SKM-1 (cell line): ENCODE data around the gene C9orf72.
A peak's percentile ranks its signal among the peaks of the same experiment; 100 is the strongest.
"Not testable (repeated sequence)": the region's sequence is repeated elsewhere in the genome, so short reads cannot be mapped to it uniquely, and the experiment has no call there.

Experiments used
- DNase-seq: peaks from one replicate; lab custom pipeline; 2025; ENCODE audit not compliant: unreplicated experiment; lab: John Stamatoyannopoulos, UW

C9orf72 gene

GRCh38 chr9:27572918-27573633 lies at the start of gene C9orf72:
TSS of gene C9orf72 (minus strand) at chr9:27573481. CDS start at chr9:27567120, 6,361 bp downstream.
- no peak for DNase-seq

GRCh38 chr9:27622693-27623340 lies 49.5 kb upstream of the C9orf72 start:
- DNase-seq: peak; percentile 19

GRCh38 chr9:27619743-27620142 lies 46.5 kb upstream of the C9orf72 start:
- DNase-seq: no peak

- no peak for DNase-seq
Measured at GRCh38 chr9:27618066-27618465, 44.8 kb upstream of the C9orf72 start.

GRCh38 chr9:27614551-27614950 lies 41.3 kb upstream of the C9orf72 start:
- no peak for DNase-seq

- DNase-seq: not testable (repeated sequence)
Measured at GRCh38 chr9:27612036-27612435, 38.8 kb upstream of the C9orf72 start.

- no peak for DNase-seq
Measured at GRCh38 chr9:27610622-27611021, 37.3 kb upstream of the C9orf72 start.

GRCh38 chr9:27602954-27603353 lies 29.7 kb upstream of the C9orf72 start:
- DNase-seq: no peak

GRCh38 chr9:27602142-27602861 lies 29.0 kb upstream of the C9orf72 start:
- DNase-seq: peak; percentile 61

- no peak for DNase-seq
Measured at GRCh38 chr9:27601396-27601795, 28.1 kb upstream of the C9orf72 start.

GRCh38 chr9:27600256-27600655 lies 27.0 kb upstream of the C9orf72 start:
- no peak for DNase-seq

- DNase-seq: no peak
Measured at GRCh38 chr9:27599870-27600238, 26.6 kb upstream of the C9orf72 start.

GRCh38 chr9:27599102-27599869 lies 26.0 kb upstream of the C9orf72 start:
- DNase-seq: peak; percentile 91

- DNase-seq: no peak
Measured at GRCh38 chr9:27595733-27596132, 22.5 kb upstream of the C9orf72 start.

- DNase-seq: no peak
Measured at GRCh38 chr9:27591672-27592071, 18.4 kb upstream of the C9orf72 start.

- DNase-seq: no peak
Measured at GRCh38 chr9:27591093-27591492, 17.8 kb upstream of the C9orf72 start.

- no peak for DNase-seq
Measured at GRCh38 chr9:27590651-27591050, 17.4 kb upstream of the C9orf72 start.

- no peak for DNase-seq
Measured at GRCh38 chr9:27589462-27589861, 16.2 kb upstream of the C9orf72 start.

- DNase-seq: no peak
Measured at GRCh38 chr9:27586304-27586703, 13.0 kb upstream of the C9orf72 start.

- no peak for DNase-seq
Measured at GRCh38 chr9:27584931-27585330, 11.7 kb upstream of the C9orf72 start.

GRCh38 chr9:27582794-27583193 lies 9.5 kb upstream of the C9orf72 start:
- no peak for DNase-seq
